HG02759 (cell line): ENCODE results near the gene NSD2.

Source experiments
- ATAC-seq: cut with Tn5 transposase; IDR thresholded peaks from one replicate; pipeline ENCODE4 v1.9.1; 2021; ENCODE audit warnings: mild to moderate bottlenecking, moderate library complexity; ENCODE audit not compliant: unreplicated experiment

The NSD2 gene

GRCh38 chr4:1863297-1864033 is 7.7 kb upstream of the NSD2 start:
- no peak for ATAC-seq

- ATAC-seq = no peak
These were observed 6.9 kb upstream of the NSD2 start for GRCh38 chr4:1864076-1865008.

- ATAC-seq = no peak
These were observed 5.0 kb upstream of the NSD2 start for GRCh38 chr4:1866189-1866661.

- no peak for ATAC-seq
These were observed 2.9 kb upstream of the NSD2 start for GRCh38 chr4:1868293-1868692.

- ATAC-seq = no peak
These were observed 2.3 kb upstream of the NSD2 start for GRCh38 chr4:1868912-1869311.

- ATAC-seq = peak; percentile 1
These were observed 1.5 kb upstream of the NSD2 start for GRCh38 chr4:1869530-1870327.

- peak; percentile 45 for ATAC-seq
These were observed 940 bp upstream of the NSD2 start for GRCh38 chr4:1870328-1870577.

- ATAC-seq = peak; percentile 8
These were observed 353 bp downstream of the NSD2 start for GRCh38 chr4:1871471-1872021.

GRCh38 chr4:1872870-1873269 is 1.7 kb downstream of the NSD2 start:
- ATAC-seq = no peak

- ATAC-seq = no peak
These were observed 2.1 kb downstream of the NSD2 start for GRCh38 chr4:1873291-1873690.

GRCh38 chr4:1873776-1874175 is 2.6 kb downstream of the NSD2 start:
- ATAC-seq = no peak

- ATAC-seq = no peak
These were observed 3.0 kb downstream of the NSD2 start for GRCh38 chr4:1874201-1874600.

- no peak for ATAC-seq
These were observed 8.3 kb downstream of the NSD2 start for GRCh38 chr4:1879485-1879884.

- ATAC-seq = no peak
These were observed 9.1 kb downstream of the NSD2 start for GRCh38 chr4:1880332-1880731.

GRCh38 chr4:1882850-1883271 is 11.7 kb downstream of the NSD2 start:
- no peak for ATAC-seq

GRCh38 chr4:1883583-1883982 is 12.4 kb downstream of the NSD2 start:
- no peak for ATAC-seq

GRCh38 chr4:1885414-1885813 is 14.2 kb downstream of the NSD2 start:
- no peak for ATAC-seq

GRCh38 chr4:1887052-1887451 is 15.9 kb downstream of the NSD2 start:
- ATAC-seq = no peak

- ATAC-seq = no peak
These were observed 19.9 kb downstream of the NSD2 start for GRCh38 chr4:1890979-1891570.

- ATAC-seq = no peak
These were observed 24.9 kb downstream of the NSD2 start for GRCh38 chr4:1895971-1896657.
